IMR-90 (cell line): Measurements from ENCODE around the gene CLEC17A. TPM values are rescaled to one million over a fixed set of nuclear protein-coding genes. Genes with fewer than 3 reads are reported as not detected.
A peak's percentile ranks its signal among the peaks of the same experiment; 100 is the strongest.

Experiments used
- ATAC-seq: fragments of 200-7000 bp; cut with Tn5 transposase; 2 replicates; pipeline ENCODE4 v1.9.1; 2020; ENCODE audit warnings: low read depth, mild to moderate bottlenecking, moderate library complexity
- BruUV-seq: library from RNA; stranded (reverse); fragments of 400-500 nt; replicated peaks from 2 replicates; lab custom pipeline; 2021; lab: Mats Ljungman, UMichigan
- CTCF ChIA-PET: fragments of 300-600 bp; formaldehyde crosslinking; extraction: SDS; loops from one replicate; lab custom pipeline; 2021; ENCODE audit warnings: antibody characterized with exemption; lab: Yijun Ruan, JAX
- POLR2A ChIA-PET: fragments of 300-600 bp; sonication (Branson Sonifier 250); formaldehyde crosslinking; loops from one replicate; lab custom pipeline; 2022; ENCODE audit warnings: antibody characterized with exemption; ENCODE audit not compliant: unreplicated experiment; lab: Charles Lee
- DNase-seq: peaks from one replicate; pipeline ENCODE4 v3.0.0; 2013
- H2AFZ ChIP-seq: replicated peaks from 2 replicates; pipeline ENCODE3; 2013; ENCODE audit warnings: low read length, mild to moderate bottlenecking; ENCODE audit not compliant: poor library complexity
- H2AK5ac ChIP-seq: 2 replicates; pipeline ENCODE4 v1.6.1; 2013; ENCODE audit warnings: low read depth, low read length, inconsistent platforms
- H2AK9ac ChIP-seq: replicated peaks from 2 replicates; pipeline ENCODE3; 2013; ENCODE audit warnings: mild to moderate bottlenecking, low read depth, low read length, moderate library complexity; ENCODE audit not compliant: poor library complexity
- H2BK120ac ChIP-seq: 2 replicates; pipeline ENCODE4 v1.6.1; 2013; ENCODE audit warnings: low read depth, low read length, inconsistent platforms
- H2BK15ac ChIP-seq: 3 replicates; pipeline ENCODE4 v1.6.1; 2013; ENCODE audit warnings: low read depth, low read length, inconsistent platforms
- H2BK20ac ChIP-seq: 2 replicates; pipeline ENCODE4 v1.6.1; 2013; ENCODE audit warnings: low read depth, mild to moderate bottlenecking, inconsistent platforms, low read length, moderate library complexity
- H2BK5ac ChIP-seq: 2 replicates; pipeline ENCODE4 v1.6.1; 2013; ENCODE audit warnings: mild to moderate bottlenecking, low read depth, low read length, inconsistent platforms; ENCODE audit not compliant: poor library complexity, severe bottlenecking
- H3K14ac ChIP-seq: replicated peaks from 2 replicates; pipeline ENCODE4 v1.6.1; 2013; ENCODE audit warnings: low read depth, low read length, inconsistent platforms
- H3K18ac ChIP-seq: 2 replicates; pipeline ENCODE4 v1.6.1; 2013; ENCODE audit warnings: low read depth, low read length, control low read depth
- H3K23ac ChIP-seq: 2 replicates; pipeline ENCODE4 v1.6.1; 2013; ENCODE audit warnings: low read depth, low read length, inconsistent platforms
- H3K27ac ChIP-seq: 2 replicates; pipeline ENCODE4 v1.5.1; 2013; ENCODE audit warnings: mild to moderate bottlenecking, control low read depth, low read length; ENCODE audit not compliant: insufficient read depth
- H3K27me3 ChIP-seq: 2 replicates; pipeline ENCODE4 v1.6.1; 2013; ENCODE audit warnings: low read length; ENCODE audit not compliant: control insufficient read depth, insufficient read depth
- H3K36me3 ChIP-seq: 2 replicates; pipeline ENCODE4 v1.6.1; 2013; ENCODE audit warnings: low read length, mixed read lengths; ENCODE audit not compliant: control insufficient read depth, insufficient read depth
- H3K4ac ChIP-seq: 2 replicates; pipeline ENCODE4 v1.6.1; 2013; ENCODE audit warnings: low read depth, low read length, inconsistent platforms
- H3K4me1 ChIP-seq: 2 replicates; pipeline ENCODE4 v1.6.1; 2013; ENCODE audit warnings: low read length, mixed read lengths; ENCODE audit not compliant: control insufficient read depth, insufficient read depth
- H3K4me2 ChIP-seq: 2 replicates; pipeline ENCODE4 v1.6.1; 2013; ENCODE audit warnings: low read depth, mild to moderate bottlenecking, control low read depth, low read length, moderate library complexity
- H3K4me3 ChIP-seq: 2 replicates; pipeline ENCODE4 v1.5.1; 2013; ENCODE audit warnings: low read depth, mild to moderate bottlenecking, control low read depth, low read length, moderate library complexity; ENCODE audit not compliant: insufficient read depth
- H3K56ac ChIP-seq: 2 replicates; pipeline ENCODE4 v1.6.1; 2013; ENCODE audit warnings: low read length, inconsistent platforms; ENCODE audit not compliant: insufficient read depth; ENCODE audit errors: extremely low read depth
- H3K79me1 ChIP-seq, 2 experiments: 2 replicates each; pipeline ENCODE4 v1.6.1; 2013; ENCODE audit warnings: low read length in 2 of 2, inconsistent platforms in 1 of 2, low read depth in 1 of 2
- H3K9ac ChIP-seq: 2 replicates; pipeline ENCODE4 v1.6.1; 2013; ENCODE audit warnings: low read depth, low read length, control low read depth
- H3K9me1 ChIP-seq: 2 replicates; pipeline ENCODE4 v1.6.1; 2013; ENCODE audit warnings: low read length, inconsistent platforms; ENCODE audit not compliant: insufficient read depth
- H3K9me3 ChIP-seq: 2 replicates; pipeline ENCODE4 v1.6.1; 2013; ENCODE audit warnings: low read length; ENCODE audit not compliant: control insufficient read depth, insufficient read depth
- H4K20me1 ChIP-seq: 2 replicates; pipeline ENCODE4 v1.6.1; 2013; ENCODE audit warnings: low read length, inconsistent platforms; ENCODE audit not compliant: insufficient read depth
- H4K5ac ChIP-seq: 2 replicates; pipeline ENCODE4 v1.6.1; 2013; ENCODE audit warnings: mild to moderate bottlenecking, low read depth, low read length, control low read depth
- H4K8ac ChIP-seq, 2 experiments: 2 replicates each; pipeline ENCODE4 v1.6.1; 2013; ENCODE audit warnings: low read depth in 2 of 2, low read length in 2 of 2, control low read depth in 1 of 2, inconsistent platforms in 1 of 2
- H4K91ac ChIP-seq: 2 replicates; pipeline ENCODE4 v1.6.1; 2013; ENCODE audit warnings: low read depth, low read length, inconsistent platforms; ENCODE audit not compliant: insufficient read depth
- BHLHE40 ChIP-seq: fragments of 150-350 bp; IDR thresholded peaks from 2 replicates; pipeline ENCODE4 v1.6.1; 2016; ENCODE audit warnings: mild to moderate bottlenecking, low read depth, low read length
- CEBPB ChIP-seq: IDR thresholded peaks from 2 replicates; pipeline ENCODE4 v1.6.1; 2012; ENCODE audit warnings: low read depth, low read length, improper control_type of control experiment
- MAFK ChIP-seq: IDR thresholded peaks from 2 replicates; pipeline ENCODE4 v1.6.1; 2012; ENCODE audit warnings: low read depth, low read length, improper control_type of control experiment
- RAD21 ChIP-seq: IDR thresholded peaks from 2 replicates; pipeline ENCODE4 v1.6.1; 2012; ENCODE audit warnings: low read length, improper control_type of control experiment
- RFX5 ChIP-seq: IDR thresholded peaks from 2 replicates; pipeline ENCODE4 v1.8.0; 2012; ENCODE audit warnings: low read depth, mild to moderate bottlenecking, low read length, moderate library complexity
- SMC3 ChIP-seq: fragments of 150-350 bp; IDR thresholded peaks from 2 replicates; pipeline ENCODE4 v1.6.1; 2016; ENCODE audit warnings: low read depth, mild to moderate bottlenecking, antibody characterized with exemption, low read length, moderate library complexity
- WGBS, 2 experiments: methylation state at CpG; one replicate each; pipeline versions ENCODE4 v1.1.5 to v1.1.7; 2013; ENCODE audit warnings: missing lambda C conversion rate in 2 of 2; ENCODE audit not compliant: insufficient read length in 1 of 2; ENCODE audit errors: extremely low coverage in 2 of 2; 5-methylcytosine and 5-hydroxymethylcytosine counted together
- dilution Hi-C: fragments of 300-500 bp; cut with HindIII; formaldehyde crosslinking; loops from one replicate; pipeline ENCODE4 v1.14.3; 2018; ENCODE audit warnings: low sequenced_read_pairs; ENCODE audit not compliant: unreplicated experiment
- in situ Hi-C: fragments of 300-500 bp; cut with MboI; formaldehyde crosslinking; loops from 3 replicates; pipeline ENCODE4 v1.14.3; 2019; ENCODE audit warnings: low sequenced_read_pairs, inconsistent platforms, mixed read lengths
- intact Hi-C: fragments of 100-400 bp; cut with micrococcal nuclease; formaldehyde crosslinking; loops from 2 replicates; pipeline ENCODE4 v1.10.0; 2022
- polyA plus RNA-seq, 3 experiments: library from polyadenylated mRNA; depleted of rRNA; stranded (reverse); fragments of >200 nt; gene quantifications; 2 replicates each; pipeline ENCODE4 v1.2.3, GENCODE V29; 2012; ENCODE audit warnings: low replicate concordance in 1 of 3
- total RNA-seq: library from RNA; depleted of rRNA; stranded (reverse); fragments of >200 nt; gene quantifications from 2 replicates; pipeline ENCODE4 v1.2.3, GENCODE V29; 2012
- TF ChIP-seq, protein P1 (sequence below): conservative IDR thresholded peaks from 2 replicates; pipeline ENCODE4 v1.5.1; 2012; ENCODE audit warnings: mild to moderate bottlenecking, low read depth, low read length, improper control_type of control experiment
- TF ChIP-seq, protein P2 (sequence below): fragments of 150-350 bp; IDR thresholded peaks from 2 replicates; pipeline ENCODE4 v1.6.1; 2016; ENCODE audit warnings: low read depth, mild to moderate bottlenecking, low read length, moderate library complexity, borderline replicate concordance

CLEC17A gene
- total and polyA plus RNA-seq, 2 of the 4 experiments (the other 2 are of a cell fraction), result 0.05 TPM; not detected in 1

- Histone ChIP-seq H3K4me1 (peaks cover 8% of the 10 kb centered on the region; the same call in 1 of the 2 replicates), H3K9ac (no peak overlapping the region; the same call in 1 of the 2 replicates), H4K20me1 (peaks cover 7% of the 10 kb centered on the region), H3K9me3 (no peaks in the 10 kb centered on the region), H2BK15ac (no peak overlapping the region), H3K36me3 (peaks cover 10% of the 10 kb centered on the region; the same call in 1 of the 2 replicates), H3K56ac (no peak overlapping the region), H4K5ac (no peak overlapping the region), H4K8ac (0 out of 4 replicates have a peak overlapping the region, but pooled peaks of 1 of the 2 experiments have one; percentile 64), H2BK120ac (no peak overlapping the region), H3K18ac (no peak overlapping the region), H3K27ac (no peak overlapping the region), H3K4me3 (no peak overlapping the region), H3K14ac (no peak overlapping the region), H3K27me3 (no peaks in the 10 kb centered on the region), H2BK20ac (no peak overlapping the region), H2AK5ac (no peak overlapping the region), H3K9me1 (peaks cover under 1% of the 10 kb centered on the region; the same call in 1 of the 2 replicates), H2BK5ac (no peak overlapping the region), H2AFZ (peak overlapping the region; percentile 51), H3K4ac (no peak overlapping the region), H3K23ac (no peak overlapping the region), H3K79me1 (peaks cover 10 to 32% of the 10 kb centered on the region in 2 experiments), H2AK9ac (no peak overlapping the region), H4K91ac (no peak overlapping the region), H3K4me2 (no peak overlapping the region)
- CTCF ChIA-PET, result interaction anchor here (1.3 kb wide), 1 partner anchor 10 kb away, joined by 4 read pairs; the partner anchor contains the start of gene NDUFB7
- POLR2A ChIA-PET, result no interaction called here
- in situ Hi-C loops, result loop anchor here (25.0 kb wide), 1 partner anchor 876 kb away; the partner anchor contains the start of gene WIZ
- TF ChIP-seq SMC3 (no peak), RFX5 (no peak), RAD21 (no peak), BHLHE40 (no peak), MAFK (no peak), CEBPB (no peak)
- TF ChIP-seq, protein P1, sequence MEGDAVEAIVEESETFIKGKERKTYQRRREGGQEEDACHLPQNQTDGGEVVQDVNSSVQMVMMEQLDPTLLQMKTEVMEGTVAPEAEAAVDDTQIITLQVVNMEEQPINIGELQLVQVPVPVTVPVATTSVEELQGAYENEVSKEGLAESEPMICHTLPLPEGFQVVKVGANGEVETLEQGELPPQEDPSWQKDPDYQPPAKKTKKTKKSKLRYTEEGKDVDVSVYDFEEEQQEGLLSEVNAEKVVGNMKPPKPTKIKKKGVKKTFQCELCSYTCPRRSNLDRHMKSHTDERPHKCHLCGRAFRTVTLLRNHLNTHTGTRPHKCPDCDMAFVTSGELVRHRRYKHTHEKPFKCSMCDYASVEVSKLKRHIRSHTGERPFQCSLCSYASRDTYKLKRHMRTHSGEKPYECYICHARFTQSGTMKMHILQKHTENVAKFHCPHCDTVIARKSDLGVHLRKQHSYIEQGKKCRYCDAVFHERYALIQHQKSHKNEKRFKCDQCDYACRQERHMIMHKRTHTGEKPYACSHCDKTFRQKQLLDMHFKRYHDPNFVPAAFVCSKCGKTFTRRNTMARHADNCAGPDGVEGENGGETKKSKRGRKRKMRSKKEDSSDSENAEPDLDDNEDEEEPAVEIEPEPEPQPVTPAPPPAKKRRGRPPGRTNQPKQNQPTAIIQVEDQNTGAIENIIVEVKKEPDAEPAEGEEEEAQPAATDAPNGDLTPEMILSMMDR, result no peak
- TF ChIP-seq, protein P2, sequence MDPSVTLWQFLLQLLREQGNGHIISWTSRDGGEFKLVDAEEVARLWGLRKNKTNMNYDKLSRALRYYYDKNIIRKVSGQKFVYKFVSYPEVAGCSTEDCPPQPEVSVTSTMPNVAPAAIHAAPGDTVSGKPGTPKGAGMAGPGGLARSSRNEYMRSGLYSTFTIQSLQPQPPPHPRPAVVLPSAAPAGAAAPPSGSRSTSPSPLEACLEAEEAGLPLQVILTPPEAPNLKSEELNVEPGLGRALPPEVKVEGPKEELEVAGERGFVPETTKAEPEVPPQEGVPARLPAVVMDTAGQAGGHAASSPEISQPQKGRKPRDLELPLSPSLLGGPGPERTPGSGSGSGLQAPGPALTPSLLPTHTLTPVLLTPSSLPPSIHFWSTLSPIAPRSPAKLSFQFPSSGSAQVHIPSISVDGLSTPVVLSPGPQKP, result no peak
- dilution Hi-C loops, result no loop called here
- no TSS peak for BruUV-seq
- no peak for DNase-seq
- no peak for ATAC-seq
- intact Hi-C loops, result no loop called here
- 60% methylated on average over 1 of the region's 8 CpGs; no CpG with 5 or more reads in 1 of the 2 experiments for WGBS, 2 experiments
Measured at GRCh38 chr19:14561249-14561648, 21.6 kb upstream of the CLEC17A start.
